Measurements from ENCODE around the gene SNCA. TPM values are rescaled to one million over a fixed set of nuclear protein-coding genes. Genes with fewer than 3 reads are reported as not detected.

Gene SNCA
- total RNA-seq, 1 donor from 2014 or later: 15.2 TPM

DNA sequence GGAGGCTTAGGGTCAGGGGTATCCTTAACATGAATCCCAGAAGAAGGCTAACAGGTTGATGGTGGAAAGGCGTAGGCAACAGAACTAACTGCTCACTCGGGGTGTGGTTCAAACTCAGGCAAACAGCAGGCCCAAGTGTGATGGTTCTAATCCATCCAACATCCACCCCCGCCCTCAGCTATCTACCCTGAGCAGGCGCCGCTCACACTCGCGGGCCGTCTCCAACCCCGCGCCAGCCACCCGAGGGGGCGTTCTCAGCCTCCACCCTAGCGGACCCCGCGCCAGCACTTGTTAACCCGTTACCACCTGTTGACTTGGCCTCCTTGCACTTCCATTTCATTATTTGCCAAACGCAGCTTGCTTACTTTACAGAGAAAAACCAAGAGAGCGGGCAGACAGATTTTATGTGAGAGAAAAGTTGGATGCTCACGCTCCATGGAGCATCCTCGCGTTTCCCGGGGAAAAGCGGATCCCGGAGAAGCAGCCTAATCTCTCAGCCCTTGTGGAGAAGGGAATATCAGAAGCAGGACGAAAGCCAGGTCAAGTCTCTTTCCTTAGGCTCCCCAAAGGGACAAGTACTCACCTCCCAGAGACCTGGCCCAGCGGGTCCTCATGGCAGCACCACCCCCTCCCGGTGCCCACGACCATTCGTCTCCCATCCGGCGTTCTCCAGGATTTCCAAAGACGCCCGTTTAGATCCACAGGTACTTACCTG, 773 bp downstream of the SNCA start:
- TF ChIP-seq CTCF (IDR thresholded peaks at IDR 0.05; ENCODE audit: partially characterized antibody, unreplicated experiment): no peak
- no peaks in the 10 kb centered on the region for H3K9me3 Mint-ChIP-seq (ENCODE audit: unreplicated experiment)
- H3K36me3 Mint-ChIP-seq (ENCODE audit: unreplicated experiment): no peaks in the 10 kb centered on the region
- DNase-seq: peak; percentile 24
- peaks cover 4% of the 10 kb centered on the region for H3K27me3 Mint-ChIP-seq (ENCODE audit: unreplicated experiment)
- H3K4me3 Mint-ChIP-seq (ENCODE audit: unreplicated experiment): peak overlapping the region; percentile 96
- no peak overlapping the region for H3K27ac Mint-ChIP-seq (ENCODE audit: unreplicated experiment)
- H3K4me1 Mint-ChIP-seq (ENCODE audit: low read depth, unreplicated experiment): no peaks in the 10 kb centered on the region

- H3K36me3 Mint-ChIP-seq (ENCODE audit: unreplicated experiment): no peaks in the 10 kb centered on the region
- no peaks in the 10 kb centered on the region for H3K4me1 Mint-ChIP-seq (ENCODE audit: low read depth, unreplicated experiment)
- H3K4me3 Mint-ChIP-seq (ENCODE audit: unreplicated experiment): peak overlapping the region; percentile 96
- H3K27ac Mint-ChIP-seq (ENCODE audit: unreplicated experiment): no peak overlapping the region
- no peak for DNase-seq
- no peak for TF ChIP-seq CTCF (IDR thresholded peaks at IDR 0.05; ENCODE audit: partially characterized antibody, unreplicated experiment)
- no peaks in the 10 kb centered on the region for H3K9me3 Mint-ChIP-seq (ENCODE audit: unreplicated experiment)
- peaks cover 4% of the 10 kb centered on the region for H3K27me3 Mint-ChIP-seq (ENCODE audit: unreplicated experiment)
Measured at GRCh38 chr4:89835413-89835812, 1.5 kb downstream of the SNCA start.

- Mint-ChIP-seq H3K27me3 (ENCODE audit: unreplicated experiment) (peaks cover 4% of the 10 kb centered on the region), H3K36me3 (ENCODE audit: unreplicated experiment) (no peaks in the 10 kb centered on the region), H3K4me1 (ENCODE audit: low read depth, unreplicated experiment) (no peaks in the 10 kb centered on the region), H3K9me3 (ENCODE audit: unreplicated experiment) (no peaks in the 10 kb centered on the region), H3K4me3 (ENCODE audit: unreplicated experiment) (no peak overlapping the region), H3K27ac (ENCODE audit: unreplicated experiment) (no peak overlapping the region)
- DNase-seq: no peak
- no peak for TF ChIP-seq CTCF (IDR thresholded peaks at IDR 0.05; ENCODE audit: partially characterized antibody, unreplicated experiment)
Measured at GRCh38 chr4:89834486-89835209, 2.3 kb downstream of the SNCA start.

- no peak for TF ChIP-seq CTCF (IDR thresholded peaks at IDR 0.05; ENCODE audit: partially characterized antibody, unreplicated experiment)
- no peaks in the 10 kb centered on the region for H3K36me3 Mint-ChIP-seq (ENCODE audit: unreplicated experiment)
- no peak for DNase-seq
- no peaks in the 10 kb centered on the region for H3K9me3 Mint-ChIP-seq (ENCODE audit: unreplicated experiment)
- H3K27me3 Mint-ChIP-seq (ENCODE audit: unreplicated experiment): no peaks in the 10 kb centered on the region
- peaks cover 2% of the 10 kb centered on the region for H3K4me1 Mint-ChIP-seq (ENCODE audit: low read depth, unreplicated experiment)
- H3K27ac Mint-ChIP-seq (ENCODE audit: unreplicated experiment): no peak overlapping the region
- no peak overlapping the region for H3K4me3 Mint-ChIP-seq (ENCODE audit: unreplicated experiment)
Measured at GRCh38 chr4:89829470-89830138, 7.4 kb downstream of the SNCA start.
